Measurements from ENCODE around the gene SLC2A1. TPM values are rescaled to one million over a fixed set of nuclear protein-coding genes. Genes with fewer than 3 reads are reported as not detected.

The SLC2A1 gene
- total RNA-seq, 2 experiments from 2014 or later: 158 to 162 TPM

DNA sequence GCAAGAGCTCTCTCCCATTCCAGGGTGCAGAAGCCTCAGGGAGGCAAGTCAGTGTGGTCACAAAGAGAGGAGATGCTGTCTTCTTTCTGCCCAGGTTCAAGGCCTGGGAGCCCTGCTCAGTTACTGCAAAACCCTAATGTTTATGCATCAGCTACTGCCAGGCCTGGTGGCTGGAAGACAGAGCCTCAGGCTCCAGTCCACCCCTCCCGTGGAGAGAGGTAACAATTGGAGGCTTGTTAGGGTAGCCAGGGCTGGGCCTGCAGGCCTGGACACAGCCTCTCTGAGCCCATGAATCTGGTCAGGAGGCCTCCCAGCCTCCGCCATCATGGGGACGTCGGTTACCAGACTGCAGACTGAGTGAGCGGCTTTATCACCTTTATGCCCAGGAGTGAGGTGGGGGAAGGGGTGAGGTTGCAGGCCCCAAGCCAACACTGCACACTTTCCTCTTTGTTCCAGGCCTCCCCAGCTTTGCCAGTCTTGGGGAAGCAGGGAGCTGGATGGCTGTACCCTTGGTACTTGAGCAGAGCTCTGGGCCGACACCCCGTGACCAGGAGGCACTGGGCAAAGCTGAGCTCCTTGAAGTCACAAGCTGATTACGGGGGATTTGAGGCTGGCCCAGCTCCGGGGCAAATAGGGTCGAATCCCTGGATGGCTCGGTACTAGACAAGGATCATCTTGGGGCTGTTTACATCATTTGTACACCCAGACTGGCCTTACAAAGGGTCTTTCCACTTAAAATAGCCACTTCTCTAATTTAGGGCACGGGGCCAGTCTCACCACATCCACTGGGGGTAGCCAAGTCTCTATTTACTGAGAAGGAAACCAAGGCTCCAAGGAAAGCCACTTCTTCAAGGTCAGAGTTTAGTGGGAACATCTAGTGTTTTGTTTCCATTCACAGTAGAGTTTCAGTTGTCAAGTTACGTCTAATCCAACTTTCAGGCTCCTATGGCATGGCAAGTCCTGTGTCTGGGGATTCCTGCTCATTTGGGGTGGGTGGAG, 5.2 kb downstream of the SLC2A1 start:
- no peak for ATAC-seq
- ChIA-PET CTCF (interaction anchor here (1.7 to 2.1 kb wide), 2 partner anchors 16 to 120 kb away, joined by 7 read pairs; no protein-coding TSS in a partner anchor), POLR2A (interaction anchor here (0.6 to 10.1 kb wide), 8 partner anchors 9 to 103 kb away, joined by 3 to 117 read pairs (median 4); no protein-coding TSS in a partner anchor)
- Mint-ChIP-seq H3K27ac (peak overlapping the region; percentile 25), H3K4me1 (ENCODE audit: low read depth) (peaks cover 76% of the 10 kb centered on the region), H3K4me3 (peak overlapping the region; percentile 8), H3K36me3 (ENCODE audit: low read depth) (peaks cover 77% of the 10 kb centered on the region), H3K27me3 (no peaks in the 10 kb centered on the region), H3K9me3 (no peaks in the 10 kb centered on the region)
- TF ChIP-seq, protein P1, sequence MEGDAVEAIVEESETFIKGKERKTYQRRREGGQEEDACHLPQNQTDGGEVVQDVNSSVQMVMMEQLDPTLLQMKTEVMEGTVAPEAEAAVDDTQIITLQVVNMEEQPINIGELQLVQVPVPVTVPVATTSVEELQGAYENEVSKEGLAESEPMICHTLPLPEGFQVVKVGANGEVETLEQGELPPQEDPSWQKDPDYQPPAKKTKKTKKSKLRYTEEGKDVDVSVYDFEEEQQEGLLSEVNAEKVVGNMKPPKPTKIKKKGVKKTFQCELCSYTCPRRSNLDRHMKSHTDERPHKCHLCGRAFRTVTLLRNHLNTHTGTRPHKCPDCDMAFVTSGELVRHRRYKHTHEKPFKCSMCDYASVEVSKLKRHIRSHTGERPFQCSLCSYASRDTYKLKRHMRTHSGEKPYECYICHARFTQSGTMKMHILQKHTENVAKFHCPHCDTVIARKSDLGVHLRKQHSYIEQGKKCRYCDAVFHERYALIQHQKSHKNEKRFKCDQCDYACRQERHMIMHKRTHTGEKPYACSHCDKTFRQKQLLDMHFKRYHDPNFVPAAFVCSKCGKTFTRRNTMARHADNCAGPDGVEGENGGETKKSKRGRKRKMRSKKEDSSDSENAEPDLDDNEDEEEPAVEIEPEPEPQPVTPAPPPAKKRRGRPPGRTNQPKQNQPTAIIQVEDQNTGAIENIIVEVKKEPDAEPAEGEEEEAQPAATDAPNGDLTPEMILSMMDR (IDR thresholded peaks at IDR 0.05): no peak
- intact Hi-C loops (cut with micrococcal nuclease): no loop called here
- DNase-seq: no peak

DNA sequence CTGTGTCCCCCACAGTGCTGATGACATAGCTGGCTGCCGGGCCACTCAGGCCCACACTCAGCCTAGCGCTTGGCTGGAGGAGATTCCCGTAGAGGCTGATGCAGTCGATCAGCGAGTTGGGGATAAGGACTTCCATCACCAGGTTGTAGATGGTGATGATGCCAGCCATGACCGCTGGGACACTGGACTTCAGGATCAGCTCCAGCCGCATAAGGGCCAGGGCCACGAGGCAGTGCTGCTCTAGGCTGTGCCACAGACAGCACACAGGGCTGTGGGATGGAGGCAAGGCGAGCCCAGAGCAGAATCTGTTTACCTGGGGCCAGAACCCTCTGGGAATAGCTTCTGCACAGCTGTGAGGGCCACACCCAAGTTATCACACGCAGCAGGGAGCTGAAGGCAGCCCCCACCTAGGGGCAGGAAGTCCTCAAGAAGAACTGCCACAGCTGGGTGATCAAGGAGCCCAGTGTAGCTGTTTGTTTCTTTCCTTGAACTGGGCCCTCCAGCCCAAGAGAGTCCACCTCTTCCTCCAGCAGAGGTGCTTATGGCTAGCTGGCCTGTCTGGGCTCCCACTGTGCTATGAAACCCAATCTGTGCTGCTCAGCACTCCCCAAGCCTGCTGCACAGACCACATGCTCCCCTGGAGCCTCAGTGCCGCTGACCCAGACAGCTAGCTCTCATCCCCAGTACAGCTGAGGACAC, 6.2 kb downstream of the SLC2A1 start:
- CTCF ChIA-PET: interaction anchor here (2.0 to 2.1 kb wide), 2 partner anchors 30 to 121 kb away, joined by 5 to 7 read pairs; no protein-coding TSS in a partner anchor
- peaks cover 80% of the 10 kb centered on the region for H3K36me3 Mint-ChIP-seq (ENCODE audit: low read depth)
- H3K4me1 Mint-ChIP-seq (ENCODE audit: low read depth): peaks cover 86% of the 10 kb centered on the region
- H3K9me3 Mint-ChIP-seq: no peaks in the 10 kb centered on the region
- ATAC-seq: peak; percentile 11
- no peak for DNase-seq
- intact Hi-C loops (cut with micrococcal nuclease): no loop called here
- peak overlapping the region; percentile 8 for H3K4me3 Mint-ChIP-seq
- POLR2A ChIA-PET: interaction anchor here (0.5 to 10.1 kb wide), 6 partner anchors 8 to 627 kb away, joined by 3 to 117 read pairs (median 5); no protein-coding TSS in a partner anchor
- H3K27ac Mint-ChIP-seq: peak overlapping the region; percentile 57
- TF ChIP-seq, protein P1 (IDR thresholded peaks at IDR 0.05): no peak
- H3K27me3 Mint-ChIP-seq: no peaks in the 10 kb centered on the region

DNA sequence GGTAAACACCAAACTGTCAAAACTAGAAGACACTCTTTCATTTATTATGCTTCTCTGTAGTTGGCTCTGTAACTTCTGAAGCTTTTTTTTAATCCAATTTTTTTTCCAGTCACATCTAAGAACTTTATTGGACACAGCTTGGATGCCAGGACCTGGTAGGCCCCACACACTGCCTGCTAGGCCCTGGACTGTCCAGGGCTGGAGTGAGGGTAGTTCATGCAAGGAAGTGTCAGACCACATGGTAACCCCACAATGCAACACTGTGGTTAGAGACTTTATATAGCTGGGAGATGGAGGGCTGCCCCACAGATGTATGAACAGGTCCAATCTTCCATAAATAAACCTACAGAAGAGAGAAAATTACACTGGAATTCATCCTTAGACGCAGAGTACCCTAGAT, 7.1 kb downstream of the SLC2A1 start:
- Mint-ChIP-seq H3K4me1 (ENCODE audit: low read depth) (peaks cover 91% of the 10 kb centered on the region), H3K4me3 (no peak overlapping the region), H3K27ac (peak overlapping the region; percentile 59), H3K9me3 (no peaks in the 10 kb centered on the region), H3K36me3 (ENCODE audit: low read depth) (peaks cover 78% of the 10 kb centered on the region), H3K27me3 (no peaks in the 10 kb centered on the region)
- no peak for DNase-seq
- ATAC-seq: no peak
- TF ChIP-seq, protein P1 (IDR thresholded peaks at IDR 0.05): no peak
- CTCF ChIA-PET: interaction anchor here (1.5 to 2.1 kb wide), 3 partner anchors 28 to 122 kb away, joined by 5 to 7 read pairs (median 5); no protein-coding TSS in a partner anchor
- POLR2A ChIA-PET: interaction anchor here (1.0 to 10.1 kb wide), 4 partner anchors 7 to 97 kb away, joined by 3 to 117 read pairs (median 4); no protein-coding TSS in a partner anchor
- intact Hi-C loops (cut with micrococcal nuclease): no loop called here

DNA sequence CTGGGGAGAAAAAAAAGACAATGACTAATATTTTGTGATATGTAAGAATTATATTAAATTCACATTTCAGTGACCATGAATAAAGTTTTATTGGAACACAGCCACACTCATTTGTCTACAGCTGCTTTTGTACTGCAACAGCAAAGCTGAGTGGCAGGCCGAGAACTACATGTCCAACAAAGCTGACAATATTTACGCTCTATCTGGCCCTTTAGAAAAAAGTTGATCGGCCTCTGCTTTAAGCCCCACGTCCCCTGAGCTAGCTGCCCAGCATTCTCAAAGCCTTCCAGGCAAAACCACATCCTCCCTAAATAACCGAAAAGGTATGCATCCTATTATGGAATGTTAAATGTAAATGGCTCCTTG, 8.6 kb downstream of the SLC2A1 start:
- Mint-ChIP-seq H3K27ac (peak overlapping the region; percentile 72), H3K36me3 (ENCODE audit: low read depth) (peaks cover 80% of the 10 kb centered on the region), H3K27me3 (no peaks in the 10 kb centered on the region), H3K9me3 (no peaks in the 10 kb centered on the region), H3K4me3 (peak overlapping the region; percentile 24), H3K4me1 (ENCODE audit: low read depth) (peaks cover 95% of the 10 kb centered on the region)
- ChIA-PET POLR2A (interaction anchor here (0.6 to 1.8 kb wide), 5 partner anchors 10 to 1020 kb away, joined by 3 to 6 read pairs (median 4); no protein-coding TSS in a partner anchor), CTCF (interaction anchor here (0.9 to 1.9 kb wide), 4 partner anchors 14 to 124 kb away, joined by 3 to 6 read pairs (median 4); no protein-coding TSS in a partner anchor)
- intact Hi-C loops (cut with micrococcal nuclease): no loop called here
- ATAC-seq (no peak), DNase-seq (no peak)
- TF ChIP-seq, protein P1 (IDR thresholded peaks at IDR 0.05): no peak

Data from activated CD8-positive, alpha-beta T cell treated with anti-CD3 and anti-CD28 coated beads for 36 hours (primary cell).